CD4-positive, alpha-beta T cell treated with Interferon gamma for 1 hour (primary cell): ENCODE measurements around the gene RDM1.
"Not testable (repeated sequence)": the region's sequence is repeated elsewhere in the genome, so short reads cannot be mapped to it uniquely, and the experiment has no call there.

ENCODE experiments used
- DNase-seq: peaks from one replicate; pipeline ENCODE4 v3.0.0-alpha.2; 2020

The RDM1 gene

GRCh38 chr17:35930211-35931065 is at the start of gene RDM1:
TSS of gene RDM1 (minus strand) at chr17:35930773. CDS start at chr17:35930727, 46 bp downstream.
- peak; percentile 75 for DNase-seq

GRCh38 chr17:35978346-35978745 is 47.8 kb upstream of the RDM1 start:
- no peak for DNase-seq

- no peak for DNase-seq
These were observed 46.9 kb upstream of the RDM1 start for GRCh38 chr17:35977509-35977908.

- DNase-seq: no peak
These were observed 43.0 kb upstream of the RDM1 start for GRCh38 chr17:35973333-35974260.

GRCh38 chr17:35972945-35973332 is 42.4 kb upstream of the RDM1 start:
- no peak for DNase-seq

GRCh38 chr17:35972535-35972934 is 42.0 kb upstream of the RDM1 start:
- DNase-seq: no peak

GRCh38 chr17:35972066-35972465 is 41.5 kb upstream of the RDM1 start:
- no peak for DNase-seq

- peak; percentile 61 for DNase-seq
These were observed 39.2 kb upstream of the RDM1 start for GRCh38 chr17:35969558-35970380.

- DNase-seq: no peak
These were observed 38.0 kb upstream of the RDM1 start for GRCh38 chr17:35968520-35969054.

- no peak for DNase-seq
These were observed 34.7 kb upstream of the RDM1 start for GRCh38 chr17:35965272-35965671.

GRCh38 chr17:35963663-35964062 is 33.1 kb upstream of the RDM1 start:
- DNase-seq: no peak

- DNase-seq: no peak
These were observed 23.1 kb upstream of the RDM1 start for GRCh38 chr17:35953720-35954119.

GRCh38 chr17:35949401-35949800 is 18.8 kb upstream of the RDM1 start:
- no peak for DNase-seq

- no peak for DNase-seq
These were observed 17.5 kb upstream of the RDM1 start for GRCh38 chr17:35948092-35948491.

- peak; percentile 49 for DNase-seq
These were observed 16.6 kb upstream of the RDM1 start for GRCh38 chr17:35947156-35947585.

GRCh38 chr17:35944151-35944550 is 13.6 kb upstream of the RDM1 start:
- DNase-seq: no peak

GRCh38 chr17:35943537-35943936 is 13.0 kb upstream of the RDM1 start, which contains the start of gene LYZL6:
TSS of gene LYZL6 (minus strand) at chr17:35943713. CDS start at chr17:35939356, 4,357 bp downstream.
- DNase-seq: no peak

- DNase-seq: no peak
These were observed 12.1 kb upstream of the RDM1 start for GRCh38 chr17:35942588-35943186.

GRCh38 chr17:35938492-35938891 is 7.9 kb upstream of the RDM1 start:
- not testable (repeated sequence) for DNase-seq

- DNase-seq: no peak
These were observed 5.5 kb upstream of the RDM1 start for GRCh38 chr17:35936063-35936462.

- no peak for DNase-seq
These were observed 4.2 kb upstream of the RDM1 start for GRCh38 chr17:35934760-35935159.

- DNase-seq: no peak
These were observed 2.0 kb upstream of the RDM1 start for GRCh38 chr17:35932586-35932985.
